CD8-positive, alpha-beta memory T cell (primary cell): ENCODE data around the gene NDRG2. TPM values are rescaled to one million over a fixed set of nuclear protein-coding genes. Genes with fewer than 3 reads are reported as not detected.

Experiments used
- CTCF ChIA-PET: fragments of 350-600 bp; sonication (Branson Sonifier 250); formaldehyde crosslinking; loops from one replicate; lab custom pipeline; 2021; ENCODE audit warnings: antibody characterized with exemption; lab: Charles Lee
- POLR2A ChIA-PET: fragments of 350-600 bp; sonication (Branson Sonifier 250); formaldehyde crosslinking; loops from one replicate; lab custom pipeline; 2021; ENCODE audit warnings: antibody characterized with exemption; lab: Charles Lee
- DNase-seq, 5 donors: peaks; one replicate each; pipeline versions ENCODE4 v3.0.0 to v3.0.0-alpha.2; 2020 to 2022; ENCODE audit warnings: mixed read lengths in 1 of 5
- H3K27ac ChIP-seq: one replicate; pipeline ENCODE4 v1.7.0; 2013; ENCODE audit warnings: low read depth, mild to moderate bottlenecking, low read length, moderate library complexity
- H3K27me3 ChIP-seq: 2 replicates; pipeline ENCODE4 v1.7.0; 2013; ENCODE audit warnings: low read length, mild to moderate bottlenecking; ENCODE audit not compliant: insufficient read depth, poor library complexity, severe bottlenecking
- H3K36me3 ChIP-seq: 2 replicates; pipeline ENCODE4 v1.7.0; 2013; ENCODE audit warnings: mild to moderate bottlenecking, low read length, moderate library complexity; ENCODE audit not compliant: insufficient read depth
- H3K4me1 ChIP-seq: 2 replicates; pipeline ENCODE4 v1.7.0; 2013; ENCODE audit warnings: mild to moderate bottlenecking, low read length, moderate library complexity; ENCODE audit not compliant: insufficient read depth
- H3K4me3 ChIP-seq: 2 replicates; pipeline ENCODE4 v1.7.0; 2013; ENCODE audit warnings: mild to moderate bottlenecking, low read length
- H3K9me3 ChIP-seq: 2 replicates; pipeline ENCODE4 v1.7.0; 2013; ENCODE audit warnings: mild to moderate bottlenecking, low read length
- H3K27ac Mint-ChIP-seq, 8 donors: one replicate each; pipeline ENCODE4 v1.8.0; 2020 to 2021; ENCODE audit warnings: mixed read lengths in 8 of 8, mild to moderate bottlenecking in 6 of 8, inconsistent platforms in 3 of 8, moderate library complexity in 3 of 8
- H3K27me3 Mint-ChIP-seq, 2 donors: one replicate each; pipeline ENCODE4 v1.8.0; 2020 to 2021; ENCODE audit warnings: mixed read lengths in 2 of 2, mild to moderate bottlenecking in 1 of 2, moderate library complexity in 1 of 2
- H3K36me3 Mint-ChIP-seq, 3 donors: one replicate each; pipeline ENCODE4 v1.8.0; 2020 to 2021; ENCODE audit warnings: mixed read lengths in 3 of 3, inconsistent platforms in 1 of 3, mild to moderate bottlenecking in 1 of 3
- H3K4me1 Mint-ChIP-seq, 3 donors: one replicate each; pipeline ENCODE4 v1.8.0; 2020 to 2021; ENCODE audit warnings: mixed read lengths in 3 of 3, inconsistent platforms in 1 of 3, mild to moderate bottlenecking in 1 of 3
- H3K4me3 Mint-ChIP-seq, 7 donors: one replicate each; pipeline ENCODE4 v1.8.0; 2020 to 2021; ENCODE audit warnings: mixed read lengths in 7 of 7, mild to moderate bottlenecking in 6 of 7, moderate library complexity in 4 of 7, inconsistent platforms in 2 of 7
- H3K9me3 Mint-ChIP-seq, 5 donors: one replicate each; pipeline ENCODE4 v1.8.0; 2020 to 2022; ENCODE audit warnings: mixed read lengths in 5 of 5, mild to moderate bottlenecking in 3 of 5, moderate library complexity in 2 of 5, inconsistent platforms in 1 of 5
- polyA plus RNA-seq: library from polyadenylated mRNA; unstranded; fragments of 300-500 nt; fragmentation: Illumina TruSeq; gene quantifications from one replicate; pipeline ENCODE4 v1.2.3, GENCODE V29; 2021
- total RNA-seq, 2 experiments: library from RNA; stranded (reverse); gene quantifications; one replicate each; pipeline ENCODE4 v1.2.3, GENCODE V29; 2021

The NDRG2 gene
- total and polyA plus RNA-seq, 3 experiments from 2014 or later = 4.8 to 19.9 (median 5.0) TPM

GRCh38 chr14:21060614-21061346 lies 35.9 kb upstream of the NDRG2 start:
- Histone ChIP-seq H3K9me3 (no peaks in the 10 kb centered on the region), H3K36me3 (no peaks in the 10 kb centered on the region), H3K27me3 (peaks cover 5% of the 10 kb centered on the region), H3K4me3 (no peak overlapping the region), H3K4me1 (no peaks in the 10 kb centered on the region), H3K27ac (no peak overlapping the region)
- Mint-ChIP-seq H3K27me3 (peaks cover 14 to 44% of the 10 kb centered on the region in 2 donors), H3K36me3 (peaks cover 0 to 1% (median 0%) of the 10 kb centered on the region in 3 donors), H3K4me1 (no peaks in the 10 kb centered on the region), H3K9me3 (no peaks in the 10 kb centered on the region), H3K4me3 (no peak overlapping the region), H3K27ac (no peak overlapping the region)
- ChIA-PET POLR2A (no interaction called here), CTCF (interaction anchor here (1.4 to 2.4 kb wide), 2 partner anchors 32 to 47 kb away, joined by 3 to 7 read pairs; no protein-coding TSS in a partner anchor)
- no peak for DNase-seq

GRCh38 chr14:21059842-21060613 lies 35.2 kb upstream of the NDRG2 start:
- POLR2A ChIA-PET = no interaction called here
- Mint-ChIP-seq H3K4me1 (no peaks in the 10 kb centered on the region), H3K27me3 (peaks cover 8 to 37% of the 10 kb centered on the region in 2 donors), H3K36me3 (no peaks in the 10 kb centered on the region), H3K27ac (no peak overlapping the region), H3K4me3 (no peak overlapping the region), H3K9me3 (no peaks in the 10 kb centered on the region)
- no peaks in the 10 kb centered on the region for H3K9me3 ChIP-seq
- H3K27ac ChIP-seq = no peak overlapping the region
- peaks cover 5% of the 10 kb centered on the region for H3K27me3 ChIP-seq
- H3K4me3 ChIP-seq = no peak overlapping the region
- DNase-seq = no peak
- no peaks in the 10 kb centered on the region for H3K4me1 ChIP-seq
- CTCF ChIA-PET = interaction anchor here (4.4 kb wide), 1 partner anchor 8 kb away, joined by 14 read pairs; no protein-coding TSS in a partner anchor
- H3K36me3 ChIP-seq = no peaks in the 10 kb centered on the region

- no peak for DNase-seq
- CTCF ChIA-PET = interaction anchor here (1.3 to 4.4 kb wide), 2 partner anchors 9 to 44 kb away, joined by 4 to 14 read pairs; no protein-coding TSS in a partner anchor
- Histone ChIP-seq H3K4me3 (no peak overlapping the region), H3K4me1 (no peaks in the 10 kb centered on the region), H3K27me3 (peaks cover 5% of the 10 kb centered on the region), H3K9me3 (no peaks in the 10 kb centered on the region), H3K36me3 (no peaks in the 10 kb centered on the region), H3K27ac (no peak overlapping the region)
- Mint-ChIP-seq H3K27ac (no peak overlapping the region), H3K27me3 (peaks cover 8 to 31% of the 10 kb centered on the region in 2 donors), H3K4me3 (no peak overlapping the region), H3K4me1 (no peaks in the 10 kb centered on the region), H3K9me3 (no peaks in the 10 kb centered on the region), H3K36me3 (no peaks in the 10 kb centered on the region)
- POLR2A ChIA-PET = no interaction called here
Observed at GRCh38 chr14:21058903-21059302, 34.0 kb upstream of the NDRG2 start.

GRCh38 chr14:21057803-21058675 lies 33.2 kb upstream of the NDRG2 start, which contains the start of gene RNASE8:
Gene RNASE8, plus strand, starts transcription at chr14:21057822. Its CDS starts 71 bp downstream, at chr14:21057893.
- Mint-ChIP-seq H3K9me3 (no peaks in the 10 kb centered on the region), H3K27ac (no peak within 1 kb of the TSS), H3K4me1 (no peaks in the 10 kb centered on the region), H3K27me3 (peaks cover 8 to 23% of the 10 kb centered on the region in 2 donors), H3K36me3 (no peaks in the 10 kb centered on the region), H3K4me3 (no peak within 1 kb of the TSS)
- H3K4me1 ChIP-seq = no peaks in the 10 kb centered on the region
- H3K27ac ChIP-seq = no peak within 1 kb of the TSS
- CTCF ChIA-PET = interaction anchor here (1.3 to 4.4 kb wide), 3 partner anchors 10 to 87 kb away, joined by 3 to 14 read pairs (median 4); no protein-coding TSS in a partner anchor
- H3K27me3 ChIP-seq = peaks cover under 1% of the 10 kb centered on the region
- POLR2A ChIA-PET = no interaction called here
- H3K4me3 ChIP-seq = no peak within 1 kb of the TSS
- H3K9me3 ChIP-seq = no peaks in the 10 kb centered on the region
- DNase-seq = no peak
- H3K36me3 ChIP-seq = no peaks in the 10 kb centered on the region

- CTCF ChIA-PET = interaction anchor here (1.0 to 4.4 kb wide), 3 partner anchors 11 to 42 kb away, joined by 3 to 14 read pairs (median 4); no protein-coding TSS in a partner anchor
Observed at GRCh38 chr14:21056520-21057163, 31.8 kb upstream of the NDRG2 start.

GRCh38 chr14:21055432-21056117 lies 30.7 kb upstream of the NDRG2 start:
- no peak overlapping the region for H3K4me3 ChIP-seq
- Mint-ChIP-seq H3K27me3 (peaks cover 7 to 19% of the 10 kb centered on the region in 2 donors), H3K36me3 (no peaks in the 10 kb centered on the region), H3K9me3 (no peaks in the 10 kb centered on the region), H3K27ac (no peak overlapping the region), H3K4me3 (no peak overlapping the region), H3K4me1 (no peaks in the 10 kb centered on the region)
- H3K27ac ChIP-seq = no peak overlapping the region
- POLR2A ChIA-PET = no interaction called here
- H3K9me3 ChIP-seq = no peaks in the 10 kb centered on the region
- DNase-seq = no peak
- H3K36me3 ChIP-seq = no peaks in the 10 kb centered on the region
- H3K4me1 ChIP-seq = no peaks in the 10 kb centered on the region
- H3K27me3 ChIP-seq = no peaks in the 10 kb centered on the region
- CTCF ChIA-PET = interaction anchor here (1.5 to 4.4 kb wide), 2 partner anchors 12 to 41 kb away, joined by 4 to 14 read pairs; no protein-coding TSS in a partner anchor

More at GRCh38 chr14:21056520-21057163, 31.8 kb upstream of the NDRG2 start:
- Mint-ChIP-seq H3K4me1 (no peaks in the 10 kb centered on the region), H3K4me3 (no peak overlapping the region), H3K27me3 (peaks cover 3 to 20% of the 10 kb centered on the region in 2 donors), H3K27ac (no peak overlapping the region), H3K9me3 (no peaks in the 10 kb centered on the region), H3K36me3 (no peaks in the 10 kb centered on the region)
- Histone ChIP-seq H3K27me3 (no peaks in the 10 kb centered on the region), H3K36me3 (no peaks in the 10 kb centered on the region), H3K4me1 (no peaks in the 10 kb centered on the region), H3K27ac (no peak overlapping the region), H3K9me3 (no peaks in the 10 kb centered on the region), H3K4me3 (no peak overlapping the region)
- POLR2A ChIA-PET = no interaction called here
- DNase-seq = no peak

GRCh38 chr14:21054768-21055145 lies 29.9 kb upstream of the NDRG2 start:
- CTCF ChIA-PET = no interaction called here
- Histone ChIP-seq H3K4me3 (no peak overlapping the region), H3K27me3 (no peaks in the 10 kb centered on the region), H3K36me3 (no peaks in the 10 kb centered on the region), H3K9me3 (no peaks in the 10 kb centered on the region), H3K4me1 (no peaks in the 10 kb centered on the region), H3K27ac (no peak overlapping the region)
- no peak overlapping the region for H3K4me3 Mint-ChIP-seq
- H3K27ac Mint-ChIP-seq = no peak overlapping the region
- H3K27me3 Mint-ChIP-seq = peaks cover 5 to 19% of the 10 kb centered on the region in 2 donors
- no peaks in the 10 kb centered on the region for H3K9me3 Mint-ChIP-seq
- DNase-seq = no peak
- no peaks in the 10 kb centered on the region for H3K36me3 Mint-ChIP-seq
- H3K4me1 Mint-ChIP-seq = no peaks in the 10 kb centered on the region
- POLR2A ChIA-PET = no interaction called here
